ENCODE results near the gene HIRIP3.

HIRIP3 gene

GRCh38 chr16:30000735-30001631, 5.6 kb upstream of the HIRIP3 start:
- TF ChIP-seq ESRRG (CRISPR knock-in tag; IDR thresholded peaks at IDR 0.05) (no peak), TOX (CRISPR knock-in tag; IDR thresholded peaks at IDR 0.05; ENCODE audit: borderline replicate concordance) (no peak)
- no peak for ATAC-seq

- TF ChIP-seq PPARA (CRISPR knock-in tag; IDR thresholded peaks at IDR 0.05; ENCODE audit: borderline replicate concordance) (no peak), ARNTL (CRISPR knock-in tag; IDR thresholded peaks at IDR 0.05; ENCODE audit: borderline replicate concordance, low read depth) (no peak), CSDC2 (CRISPR knock-in tag; IDR thresholded peaks at IDR 0.05) (no peak)
- ATAC-seq, result no peak
Observed at GRCh38 chr16:29999605-30000004, 4.2 kb upstream of the HIRIP3 start.

DNA sequence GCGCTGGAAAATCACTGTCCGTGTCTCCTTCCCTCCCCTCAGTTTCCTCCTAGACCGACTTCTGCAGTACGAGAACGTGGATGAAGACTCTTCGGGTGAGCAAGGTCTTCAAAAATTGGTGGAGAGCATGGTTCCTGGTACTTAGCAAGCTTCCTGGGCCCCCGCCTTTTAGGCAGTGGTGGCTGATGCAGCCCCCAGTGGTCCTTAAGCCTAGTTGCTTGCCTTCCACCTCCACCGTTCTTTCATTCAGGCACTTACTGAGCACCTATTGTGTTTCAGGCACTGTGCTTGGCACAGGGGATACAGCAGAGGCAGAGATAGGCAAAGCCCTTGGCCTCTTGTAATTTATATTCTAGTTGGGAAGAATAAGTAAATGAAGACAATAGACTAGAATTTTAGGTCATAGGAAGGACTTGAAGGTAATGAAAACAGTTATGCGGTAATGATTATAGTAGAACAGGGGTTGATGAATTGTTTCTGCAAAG, 1.4 kb upstream of the HIRIP3 start:
- ATAC-seq, result peak; percentile 7
- TF ChIP-seq PPARA (CRISPR knock-in tag; IDR thresholded peaks at IDR 0.05; ENCODE audit: borderline replicate concordance), result no peak
- no peak for TF ChIP-seq BACH2 (CRISPR knock-in tag; IDR thresholded peaks at IDR 0.05; ENCODE audit: borderline replicate concordance)
- no peak for TF ChIP-seq TOX (CRISPR knock-in tag; IDR thresholded peaks at IDR 0.05; ENCODE audit: borderline replicate concordance)
- TF ChIP-seq ZFP30 (CRISPR knock-in tag; IDR thresholded peaks at IDR 0.05), result no peak
- no peak for TF ChIP-seq ZC3H10 (CRISPR knock-in tag; IDR thresholded peaks at IDR 0.05)
- TF ChIP-seq CREB5 (CRISPR knock-in tag; IDR thresholded peaks at IDR 0.05; ENCODE audit: low read depth), result no peak
- no peak for TF ChIP-seq ESRRG (CRISPR knock-in tag; IDR thresholded peaks at IDR 0.05)
- TF ChIP-seq, protein P1, sequence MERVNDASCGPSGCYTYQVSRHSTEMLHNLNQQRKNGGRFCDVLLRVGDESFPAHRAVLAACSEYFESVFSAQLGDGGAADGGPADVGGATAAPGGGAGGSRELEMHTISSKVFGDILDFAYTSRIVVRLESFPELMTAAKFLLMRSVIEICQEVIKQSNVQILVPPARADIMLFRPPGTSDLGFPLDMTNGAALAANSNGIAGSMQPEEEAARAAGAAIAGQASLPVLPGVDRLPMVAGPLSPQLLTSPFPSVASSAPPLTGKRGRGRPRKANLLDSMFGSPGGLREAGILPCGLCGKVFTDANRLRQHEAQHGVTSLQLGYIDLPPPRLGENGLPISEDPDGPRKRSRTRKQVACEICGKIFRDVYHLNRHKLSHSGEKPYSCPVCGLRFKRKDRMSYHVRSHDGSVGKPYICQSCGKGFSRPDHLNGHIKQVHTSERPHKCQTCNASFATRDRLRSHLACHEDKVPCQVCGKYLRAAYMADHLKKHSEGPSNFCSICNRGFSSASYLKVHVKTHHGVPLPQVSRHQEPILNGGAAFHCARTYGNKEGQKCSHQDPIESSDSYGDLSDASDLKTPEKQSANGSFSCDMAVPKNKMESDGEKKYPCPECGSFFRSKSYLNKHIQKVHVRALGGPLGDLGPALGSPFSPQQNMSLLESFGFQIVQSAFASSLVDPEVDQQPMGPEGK (CRISPR knock-in tag; IDR thresholded peaks at IDR 0.05; ENCODE audit: borderline replicate concordance), result no peak
- no peak for TF ChIP-seq CSDC2 (CRISPR knock-in tag; IDR thresholded peaks at IDR 0.05)
- no peak for TF ChIP-seq RARB (CRISPR knock-in tag; IDR thresholded peaks at IDR 0.05)
- TF ChIP-seq ZNF8 (CRISPR knock-in tag; IDR thresholded peaks at IDR 0.05), result no peak

DNA sequence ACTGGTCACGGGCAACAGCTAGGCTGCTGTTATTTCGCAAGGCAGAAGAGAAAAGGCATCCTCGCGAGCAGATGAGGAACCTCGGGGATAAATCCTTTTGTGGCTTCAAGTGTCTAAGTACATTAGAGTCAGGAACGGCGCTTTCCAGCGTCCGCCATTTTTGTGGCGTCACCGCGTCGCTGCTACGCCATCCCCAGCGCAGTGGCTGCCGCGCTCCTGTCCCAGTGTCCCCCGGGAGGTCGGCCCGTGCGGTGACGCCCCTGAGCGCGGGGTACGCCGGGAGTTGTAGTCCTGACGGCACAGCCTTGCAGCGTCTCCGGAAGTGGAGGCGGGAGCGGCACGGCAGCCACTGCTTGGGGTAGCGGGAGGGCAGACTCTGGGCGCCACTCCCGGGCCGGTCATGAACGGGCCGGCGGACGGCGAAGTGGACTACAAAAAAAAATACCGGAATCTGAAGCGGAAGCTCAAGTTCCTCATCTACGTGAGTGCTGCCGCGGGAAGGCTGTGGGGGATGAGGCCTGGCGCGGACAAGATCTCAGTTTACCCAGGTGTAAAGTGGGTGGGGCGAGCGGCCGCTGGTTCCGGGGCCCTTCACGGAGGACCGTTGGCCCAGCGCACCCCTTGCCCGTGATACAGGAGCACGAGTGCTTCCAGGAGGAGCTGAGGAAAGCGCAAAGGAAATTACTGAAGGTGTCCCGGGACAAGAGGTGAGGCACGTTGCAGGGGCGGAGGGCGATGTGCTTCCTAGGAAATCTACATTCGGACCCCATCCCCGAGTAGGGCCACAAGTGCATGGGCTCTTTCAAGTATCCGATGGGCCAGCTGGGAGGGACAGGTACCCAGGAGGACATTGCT, 721 bp upstream of the HIRIP3 start, which contains the start of gene INO80E:
Gene INO80E, plus strand, starts transcription at position 331 of the 855 bp plus-strand sequence. Its CDS starts 70 bp downstream, at position 401.
- ATAC-seq, result peak; percentile 96
- TF ChIP-seq BACH2 (CRISPR knock-in tag; IDR thresholded peaks at IDR 0.05; ENCODE audit: borderline replicate concordance) (no peak), GLIS3 (CRISPR knock-in tag; IDR thresholded peaks at IDR 0.05) (0 out of 2 replicates have a peak, but pooled peaks have one; percentile 35)

DNA sequence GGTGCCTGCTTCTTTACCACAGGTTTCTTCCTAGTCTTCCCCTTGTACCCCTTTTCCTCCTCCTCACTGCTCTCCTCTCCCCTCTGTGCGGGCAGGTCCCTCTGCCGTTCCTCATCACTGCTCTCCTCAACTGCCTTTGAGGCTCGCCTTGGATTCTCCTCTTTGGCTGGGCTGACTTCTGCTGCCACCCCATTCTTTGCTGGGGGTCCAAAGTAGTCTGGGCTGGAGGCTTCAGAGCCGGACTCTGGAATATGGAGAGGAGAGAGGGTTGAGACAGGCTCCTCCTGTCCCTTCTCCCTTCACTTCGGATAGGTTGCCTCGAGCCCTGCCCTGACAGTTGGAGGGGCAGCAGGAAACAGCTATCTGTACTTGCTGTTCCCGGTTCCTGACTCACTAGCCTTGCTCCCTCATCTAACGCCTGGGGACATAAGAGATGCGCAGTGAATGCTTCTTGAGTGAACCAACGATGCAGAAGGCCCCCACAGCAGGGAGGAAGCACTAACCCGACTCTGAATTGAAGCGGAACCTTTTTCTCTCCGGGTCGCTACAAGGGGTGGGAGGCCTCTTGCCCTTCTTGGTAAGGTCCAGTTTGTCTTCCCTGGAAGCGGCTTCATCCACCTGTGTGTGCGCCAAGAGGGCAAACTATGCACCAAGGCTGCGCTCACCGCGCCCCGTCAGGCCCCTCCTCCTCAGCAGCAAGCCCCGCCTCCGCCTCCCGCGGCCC, 655 bp downstream of the HIRIP3 start:
- TF ChIP-seq SNAI2 (CRISPR knock-in tag; IDR thresholded peaks at IDR 0.05) (no peak), OSR1 (CRISPR knock-in tag; IDR thresholded peaks at IDR 0.05) (no peak), RARB (CRISPR knock-in tag; IDR thresholded peaks at IDR 0.05) (no peak), ARNTL (CRISPR knock-in tag; IDR thresholded peaks at IDR 0.05; ENCODE audit: borderline replicate concordance, low read depth) (no peak), PPARA (CRISPR knock-in tag; IDR thresholded peaks at IDR 0.05; ENCODE audit: borderline replicate concordance) (no peak), ESRRG (CRISPR knock-in tag; IDR thresholded peaks at IDR 0.05) (no peak), ZNF70 (CRISPR knock-in tag; IDR thresholded peaks at IDR 0.05) (no peak), CREB5 (CRISPR knock-in tag; IDR thresholded peaks at IDR 0.05; ENCODE audit: low read depth) (no peak), BACH2 (CRISPR knock-in tag; IDR thresholded peaks at IDR 0.05; ENCODE audit: borderline replicate concordance) (no peak)
- TF ChIP-seq, protein P2, sequence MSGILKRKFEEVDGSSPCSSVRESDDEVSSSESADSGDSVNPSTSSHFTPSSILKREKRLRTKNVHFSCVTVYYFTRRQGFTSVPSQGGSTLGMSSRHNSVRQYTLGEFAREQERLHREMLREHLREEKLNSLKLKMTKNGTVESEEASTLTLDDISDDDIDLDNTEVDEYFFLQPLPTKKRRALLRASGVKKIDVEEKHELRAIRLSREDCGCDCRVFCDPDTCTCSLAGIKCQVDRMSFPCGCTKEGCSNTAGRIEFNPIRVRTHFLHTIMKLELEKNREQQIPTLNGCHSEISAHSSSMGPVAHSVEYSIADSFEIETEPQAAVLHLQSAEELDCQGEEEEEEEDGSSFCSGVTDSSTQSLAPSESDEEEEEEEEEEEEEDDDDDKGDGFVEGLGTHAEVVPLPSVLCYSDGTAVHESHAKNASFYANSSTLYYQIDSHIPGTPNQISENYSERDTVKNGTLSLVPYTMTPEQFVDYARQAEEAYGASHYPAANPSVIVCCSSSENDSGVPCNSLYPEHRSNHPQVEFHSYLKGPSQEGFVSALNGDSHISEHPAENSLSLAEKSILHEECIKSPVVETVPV (CRISPR knock-in tag; IDR thresholded peaks at IDR 0.05), result no peak
- peak; percentile 27 for ATAC-seq
